Endometrial microvascular endothelial cells (primary cell): Measurements from ENCODE around the gene CHD6. TPM values are rescaled to one million over a fixed set of nuclear protein-coding genes. Genes with fewer than 3 reads are reported as not detected.

Source experiments
- in situ Hi-C: cut with HindIII; loops from 2 replicates; pipeline ENCODE4 v1.10.0; 2017; ENCODE audit warnings: low sequenced_read_pairs, low pct_unique_long_range_greater_than_20kb; ENCODE audit errors: inconsistent ontology term
- total RNA-seq: library from RNA; depleted of rRNA; stranded (reverse); fragments of >200 nt; gene quantifications from one replicate; pipeline ENCODE4 v1.2.3, GENCODE V29; 2015; ENCODE audit errors: inconsistent ontology term

Gene CHD6
- total RNA-seq, 1 donor from 2014 or later: 5.6 TPM

- in situ Hi-C loops: no loop called here
These were observed 225.1 kb downstream of the CHD6 start for GRCh38 chr20:41392871-41393704.

- in situ Hi-C loops: no loop called here
These were observed 225.9 kb downstream of the CHD6 start for GRCh38 chr20:41392295-41392694.

- in situ Hi-C loops: no loop called here
These were observed 226.6 kb downstream of the CHD6 start for GRCh38 chr20:41391587-41392001.

DNA sequence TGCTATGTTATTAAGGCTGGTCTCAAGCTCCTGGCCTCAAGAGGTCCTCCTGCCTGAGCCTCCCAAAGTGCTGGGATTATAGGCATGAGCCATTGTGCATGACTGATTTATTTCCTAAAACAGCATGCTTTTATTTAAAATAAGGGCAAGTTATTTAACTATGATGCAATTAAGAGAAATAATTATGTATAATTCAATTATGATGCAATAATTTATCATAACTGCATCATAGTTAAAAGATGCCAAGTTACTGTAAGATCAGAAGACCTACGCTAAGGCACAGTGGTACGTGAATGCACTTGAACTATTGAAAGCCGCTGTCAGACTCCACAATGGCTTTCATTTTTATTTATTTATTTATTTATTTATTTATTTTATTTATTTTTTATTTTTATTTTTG lies 227.3 kb downstream of the CHD6 start:
- in situ Hi-C loops: no loop called here

DNA sequence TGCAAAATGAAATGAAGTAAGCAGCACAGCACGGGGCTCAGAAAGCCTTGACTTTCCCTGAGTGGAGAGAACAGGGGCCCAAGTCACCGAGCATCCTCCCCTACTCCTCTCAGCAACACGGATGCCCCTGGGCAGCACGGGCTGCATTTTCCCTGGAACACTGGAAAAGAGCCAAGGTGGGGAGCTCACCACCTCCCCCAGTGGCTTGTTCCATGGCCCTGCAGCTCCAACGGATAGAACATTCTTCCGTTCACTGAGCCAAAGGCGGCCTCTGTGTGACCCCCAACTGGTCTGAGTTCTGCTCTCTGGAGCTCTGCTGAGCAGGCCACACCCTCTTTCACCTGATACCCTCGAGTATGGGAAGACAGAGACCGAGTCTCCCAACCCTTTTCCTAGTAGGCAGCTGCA lies 230.7 kb downstream of the CHD6 start:
- in situ Hi-C loops: no loop called here

- in situ Hi-C loops: no loop called here
These were observed 231.4 kb downstream of the CHD6 start for GRCh38 chr20:41386502-41387427.

GRCh38 chr20:41382791-41383305 lies 235.3 kb downstream of the CHD6 start:
- in situ Hi-C loops: no loop called here

DNA sequence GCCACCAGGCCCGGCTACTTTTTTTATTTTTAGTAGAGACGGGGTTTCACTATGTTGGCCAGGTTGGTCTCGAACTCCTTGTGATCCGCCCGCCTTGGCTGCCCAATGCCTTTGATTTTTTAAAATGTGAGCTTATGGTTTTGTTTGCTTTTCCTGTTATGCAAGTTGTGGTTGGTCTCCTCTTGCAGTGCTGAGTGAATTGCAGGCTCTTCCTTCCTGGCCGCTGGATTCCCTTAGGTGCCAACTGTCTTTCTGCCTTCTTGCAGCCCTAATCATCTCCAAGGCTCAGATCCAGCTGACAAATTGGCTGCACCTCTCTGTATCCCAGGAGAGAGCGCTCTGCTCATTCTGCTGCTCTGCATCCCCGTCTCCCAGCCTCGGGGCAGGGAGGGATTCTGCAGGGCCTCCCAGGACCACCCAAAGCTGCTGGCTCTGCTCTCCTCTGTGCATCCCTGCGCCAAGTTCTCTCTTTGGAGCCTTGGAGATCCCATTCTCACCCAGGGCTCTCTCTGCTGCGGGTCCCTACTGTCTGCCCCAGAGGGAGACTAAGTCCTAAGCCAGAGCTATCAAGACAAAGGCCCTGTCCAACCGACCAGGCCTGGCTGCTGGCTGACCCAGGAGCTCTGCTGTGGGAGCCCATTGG lies 237.5 kb downstream of the CHD6 start:
- in situ Hi-C loops: no loop called here

DNA sequence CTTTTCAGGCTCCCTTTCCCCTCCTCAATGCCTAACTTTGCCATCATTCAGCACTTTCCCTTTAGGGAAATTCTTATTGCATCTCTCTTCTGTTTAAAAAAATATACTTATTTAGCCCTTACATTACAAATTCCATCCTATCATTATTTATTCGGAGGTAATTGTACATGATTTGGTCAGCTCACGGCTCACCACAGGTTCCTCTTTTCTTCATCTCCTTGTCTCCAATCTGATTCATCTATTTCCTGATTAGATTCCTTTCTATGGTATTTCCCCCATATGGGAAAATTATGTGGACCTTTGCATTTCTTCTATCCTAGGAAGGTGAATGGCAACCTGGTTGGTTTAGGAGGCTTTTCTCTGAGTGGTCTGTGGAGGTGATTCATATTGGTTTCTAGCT lies 238.6 kb downstream of the CHD6 start:
- in situ Hi-C loops: no loop called here

- in situ Hi-C loops: no loop called here
These were observed 240.9 kb downstream of the CHD6 start for GRCh38 chr20:41377275-41377674.

DNA sequence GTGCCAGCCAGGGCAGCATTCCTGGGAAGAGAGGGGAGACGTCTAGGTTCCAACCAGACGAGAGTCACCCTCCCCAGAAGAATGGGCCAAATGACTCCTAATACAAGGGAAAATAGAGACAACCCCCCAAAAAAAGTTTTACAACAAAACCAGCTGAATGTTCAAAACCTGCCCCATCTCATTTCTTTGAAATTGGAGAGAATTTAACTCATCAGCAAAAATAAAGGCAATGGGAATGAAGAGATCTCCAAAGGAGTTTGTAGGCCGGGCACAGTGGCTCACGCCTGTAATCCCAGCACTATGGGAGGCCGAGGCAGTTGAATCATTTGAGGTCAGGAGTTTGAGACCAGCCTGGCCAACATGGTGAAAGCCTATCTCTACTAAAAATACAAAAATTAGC lies 241.8 kb downstream of the CHD6 start:
- in situ Hi-C loops: no loop called here

- in situ Hi-C loops: no loop called here
These were observed 242.3 kb downstream of the CHD6 start for GRCh38 chr20:41375846-41376245.

GRCh38 chr20:41373931-41374920 lies 244.0 kb downstream of the CHD6 start:
- in situ Hi-C loops: no loop called here

DNA sequence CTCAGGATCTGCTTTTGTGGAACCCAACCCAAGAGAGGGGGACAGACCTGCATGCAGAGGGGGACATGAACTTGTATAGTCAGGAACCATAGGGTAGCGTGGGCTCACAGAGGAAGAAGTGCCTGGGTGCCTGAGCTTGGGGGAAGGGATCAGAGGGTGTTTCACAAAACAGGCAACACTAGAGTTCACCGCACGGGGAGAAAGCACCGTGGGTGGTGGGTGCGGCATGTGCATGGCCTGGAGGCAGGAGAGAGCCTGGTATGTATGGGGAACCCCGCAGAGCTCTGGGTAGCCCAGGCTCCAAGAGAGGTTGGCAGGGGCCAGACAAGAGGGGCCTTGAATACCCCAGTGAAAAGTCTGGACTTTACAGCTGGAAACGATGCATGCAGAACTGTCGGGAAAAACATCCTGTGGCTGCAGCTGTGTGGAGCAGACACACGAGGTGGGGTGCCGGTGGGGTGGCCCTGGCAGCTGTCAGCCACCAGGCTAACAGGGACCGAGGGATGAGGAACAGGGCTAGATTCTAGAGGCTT lies 244.9 kb downstream of the CHD6 start:
- in situ Hi-C loops: no loop called here

DNA sequence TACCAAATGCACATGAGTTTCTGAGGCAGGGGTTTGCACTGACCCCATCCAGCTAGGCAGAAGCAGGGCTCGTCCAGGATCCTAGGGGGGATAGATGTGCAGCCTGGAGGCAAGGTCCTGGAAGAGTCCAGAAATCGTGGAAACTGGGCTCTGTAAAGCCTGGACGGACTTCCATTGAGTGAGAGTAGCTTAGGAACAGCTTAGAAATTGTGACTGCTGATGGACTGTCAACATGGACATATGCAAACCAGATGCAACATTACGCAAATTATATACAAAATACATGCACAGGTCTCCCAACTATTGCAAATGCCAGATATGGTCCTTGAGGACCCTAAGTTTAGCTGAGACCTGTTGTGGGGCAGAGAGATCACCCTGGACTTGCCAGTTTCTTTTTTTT lies 246.8 kb downstream of the CHD6 start:
- in situ Hi-C loops: no loop called here

DNA sequence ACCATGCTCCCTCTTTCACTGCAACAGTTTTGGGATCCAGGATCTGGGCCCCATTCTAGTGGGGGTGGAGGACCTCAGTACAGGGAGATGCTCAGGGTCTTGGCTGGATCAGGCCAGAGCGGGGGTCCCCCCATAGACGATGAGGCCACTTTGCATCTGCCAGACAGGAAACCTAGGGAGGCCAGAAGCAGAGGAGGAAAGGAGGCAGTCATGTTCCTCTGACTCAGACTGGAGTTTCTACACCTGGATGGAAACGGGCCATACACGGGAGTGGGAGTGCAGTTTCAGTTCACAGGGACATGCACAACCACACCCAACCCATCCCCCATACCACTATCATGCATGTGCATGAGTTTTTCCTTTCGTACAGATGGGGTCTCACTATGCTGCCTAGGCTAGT lies 248.0 kb downstream of the CHD6 start:
- in situ Hi-C loops: no loop called here

- in situ Hi-C loops: no loop called here
These were observed 248.5 kb downstream of the CHD6 start for GRCh38 chr20:41369673-41370072.

DNA sequence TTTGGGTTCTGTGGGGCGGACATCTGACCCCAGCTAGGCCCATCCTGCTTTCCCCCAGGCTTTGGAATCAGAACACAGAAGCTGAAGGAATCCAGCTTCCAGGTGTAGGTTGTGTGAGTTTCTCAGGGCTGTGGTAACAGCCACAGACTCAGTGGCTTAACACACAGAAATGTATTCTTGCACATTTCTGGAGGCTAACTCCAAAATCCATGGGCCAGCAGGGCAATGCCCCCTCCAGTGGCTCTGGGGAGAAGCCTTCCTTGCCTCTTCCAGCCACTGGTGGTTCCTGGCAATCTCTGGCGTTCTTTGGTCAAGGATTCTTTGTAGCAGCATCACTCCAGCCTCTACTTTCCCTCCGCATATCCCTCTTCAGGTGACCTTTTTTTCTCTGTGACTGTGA lies 250.2 kb downstream of the CHD6 start:
- in situ Hi-C loops: no loop called here
